Neural cell (in vitro differentiated cells): ENCODE measurements around the gene HEATR5A. TPM values are rescaled to one million over a fixed set of nuclear protein-coding genes. Genes with fewer than 3 reads are reported as not detected.

Source experiments
- H2AFZ ChIP-seq: fragments of 200-600, 300-800 bp; sonication (generic), shearing (Covaris generic); 2 replicates; pipeline ENCODE4 v1.6.0; 2014; ENCODE audit warnings: low read depth, mild to moderate bottlenecking, antibody characterized with exemption, low read length, moderate library complexity
- H3F3A ChIP-seq: fragments of 200-600 bp; shearing (Covaris generic); 2 replicates; pipeline ENCODE4 v1.6.1; 2016; ENCODE audit warnings: mild to moderate bottlenecking, moderate library complexity, mixed read lengths, antibody characterized with exemption, low read length; ENCODE audit not compliant: insufficient read depth, poor library complexity, severe bottlenecking
- H3K27ac ChIP-seq: fragments of 200-600, 300-800 bp; sonication (generic), shearing (Covaris generic); 2 replicates; pipeline ENCODE4 v1.5.1; 2014; ENCODE audit warnings: mild to moderate bottlenecking, low read length, moderate library complexity
- H3K27me3 ChIP-seq: fragments of 300-800, 200-600 bp; sonication (generic), shearing (Covaris generic); 2 replicates; pipeline ENCODE4 v1.6.0; 2014; ENCODE audit warnings: mild to moderate bottlenecking, low read depth, low read length, moderate library complexity; ENCODE audit not compliant: insufficient read depth
- H3K36me3 ChIP-seq: fragments of 300-800, 200-600 bp; sonication (generic), shearing (Covaris generic); 2 replicates; pipeline ENCODE4 v1.5.1; 2014; ENCODE audit warnings: mild to moderate bottlenecking, antibody characterized with exemption, low read length, moderate library complexity; ENCODE audit not compliant: insufficient read depth
- H3K4me2 ChIP-seq: fragments of 300-800, 200-600 bp; sonication (generic), shearing (Covaris generic); 2 replicates; pipeline ENCODE4 v1.6.0; 2014; ENCODE audit warnings: mild to moderate bottlenecking, low read length
- H3K4me3 ChIP-seq: fragments of 300-800, 200-600 bp; sonication (generic), shearing (Covaris generic); 2 replicates; pipeline ENCODE4 v1.5.1; 2014; ENCODE audit warnings: mild to moderate bottlenecking, low read length, moderate library complexity
- H3K79me2 ChIP-seq: fragments of 200-600 bp; shearing (Covaris generic); replicated peaks from 2 replicates; pipeline ENCODE4 v1.6.0; 2014; ENCODE audit warnings: mild to moderate bottlenecking, low read length, moderate library complexity; ENCODE audit not compliant: insufficient read depth
- H3K9ac ChIP-seq: fragments of 300-800, 200-600 bp; sonication (generic), shearing (Covaris generic); 2 replicates; pipeline ENCODE4 v1.6.1; 2016; ENCODE audit warnings: mild to moderate bottlenecking, low read length, mixed read lengths
- H3K9me2 ChIP-seq: fragments of 200-600 bp; shearing (Covaris generic); 2 replicates; pipeline ENCODE4 v1.6.1; 2016; ENCODE audit warnings: mild to moderate bottlenecking, low read length, mixed read lengths; ENCODE audit not compliant: insufficient read depth
- H3K9me3 ChIP-seq: fragments of 200-600, 300-800 bp; sonication (generic), shearing (Covaris generic); 2 replicates; pipeline ENCODE4 v1.6.1; 2016; ENCODE audit warnings: mild to moderate bottlenecking, mixed run types, low read length, moderate library complexity, mixed read lengths
- H4K20me1 ChIP-seq: fragments of 200-600 bp; shearing (Covaris generic); 2 replicates; pipeline ENCODE4 v1.6.1; 2016; ENCODE audit warnings: mild to moderate bottlenecking, mixed run types; ENCODE audit not compliant: insufficient read depth
- CTCF ChIP-seq: fragments of 450-650 bp; IDR thresholded peaks from 2 replicates; pipeline ENCODE4 v1.5.1; 2014; ENCODE audit warnings: antibody characterized with exemption, mild to moderate bottlenecking, moderate library complexity; ENCODE audit not compliant: poor library complexity, severe bottlenecking
- EP300 ChIP-seq: fragments of 450-650 bp; conservative IDR thresholded peaks from 2 replicates; pipeline ENCODE4 v1.6.1; 2014; ENCODE audit warnings: antibody characterized with exemption, mild to moderate bottlenecking, moderate library complexity; ENCODE audit not compliant: poor library complexity, severe bottlenecking
- EZH2 ChIP-seq: fragments of 200-600, 300-800 bp; shearing (Covaris generic), sonication (generic); IDR thresholded peaks from 2 replicates; pipeline ENCODE4 v1.6.1; 2014; ENCODE audit warnings: antibody characterized with exemption, low read length, borderline replicate concordance, mild to moderate bottlenecking; ENCODE audit not compliant: insufficient read depth, poor library complexity, severe bottlenecking
- MXI1 ChIP-seq: fragments of 450-650 bp; conservative IDR thresholded peaks from 2 replicates; pipeline ENCODE4 v1.6.1; 2014; ENCODE audit warnings: antibody characterized with exemption, mild to moderate bottlenecking; ENCODE audit not compliant: poor library complexity, severe bottlenecking
- POLR2AphosphoS5 ChIP-seq: IDR thresholded peaks from 2 replicates; pipeline ENCODE4 v1.6.1; 2012
- RAD21 ChIP-seq: fragments of 450-650 bp; conservative IDR thresholded peaks from 2 replicates; pipeline ENCODE4 v1.6.1; 2014; ENCODE audit warnings: antibody characterized with exemption, mild to moderate bottlenecking, moderate library complexity
- REST ChIP-seq: IDR thresholded peaks from 2 replicates; pipeline ENCODE4 v1.6.1; 2012; ENCODE audit warnings: borderline replicate concordance
- SMC3 ChIP-seq: fragments of 450-650 bp; conservative IDR thresholded peaks from 2 replicates; pipeline ENCODE4 v1.6.1; 2014; ENCODE audit warnings: antibody characterized with exemption, mild to moderate bottlenecking, moderate library complexity; ENCODE audit not compliant: poor library complexity
- TAF1 ChIP-seq: IDR thresholded peaks from 2 replicates; pipeline ENCODE4 v1.6.1; 2012; ENCODE audit warnings: low read depth
- polyA plus RNA-seq: library from polyadenylated mRNA; depleted of rRNA; stranded (reverse); fragments of >200 nt; gene quantifications from 2 replicates; pipeline ENCODE4 v1.2.3, GENCODE V29; 2014

Gene HEATR5A
- polyA plus RNA-seq, 1 donor from 2014 or later = 5.2 TPM

DNA sequence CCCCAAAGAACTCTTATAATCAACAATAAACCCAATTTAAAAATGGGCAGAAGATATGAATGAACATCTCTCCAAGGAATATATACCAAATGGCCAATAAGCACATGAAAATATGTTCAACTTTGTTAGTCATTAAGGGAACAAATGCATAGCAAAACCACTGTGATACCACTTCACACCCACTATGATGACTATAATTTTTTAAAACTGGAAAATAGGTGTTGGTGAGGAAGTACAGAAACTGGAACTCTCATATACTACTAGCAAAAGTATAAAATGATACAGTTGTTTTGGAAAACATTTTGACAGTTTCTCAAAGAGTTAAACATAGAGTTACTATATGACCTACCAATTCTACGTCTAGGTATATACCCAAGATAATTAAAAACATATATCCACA lies 9.4 kb upstream of the HEATR5A start:
- Histone ChIP-seq H3K27me3 (no peaks in the 10 kb centered on the region), H3K36me3 (no peaks in the 10 kb centered on the region), H2AFZ (no peak overlapping the region), H3K9me3 (no peaks in the 10 kb centered on the region), H3K9me2 (no peaks in the 10 kb centered on the region), H3K79me2 (no peaks in the 10 kb centered on the region), H3K4me3 (no peak overlapping the region), H3F3A (no peaks in the 10 kb centered on the region), H3K27ac (no peak overlapping the region), H3K4me2 (no peak overlapping the region), H3K9ac (no peak overlapping the region), H4K20me1 (no peaks in the 10 kb centered on the region)
- no peak for TF ChIP-seq REST
- TF ChIP-seq TAF1 = no peak
- no peak for TF ChIP-seq SMC3
- no peak for TF ChIP-seq CTCF

GRCh38 chr14:31428011-31428410 lies 7.7 kb upstream of the HEATR5A start:
- no peaks in the 10 kb centered on the region for H3K27me3 ChIP-seq
- TF ChIP-seq POLR2AphosphoS5 = no peak
- TF ChIP-seq TAF1 = no peak
- TF ChIP-seq MXI1 = no peak
- no peak for TF ChIP-seq CTCF
- TF ChIP-seq EZH2 = no peak
- no peak for TF ChIP-seq RAD21
- no peak for TF ChIP-seq EP300
- TF ChIP-seq SMC3 = no peak
- no peak for TF ChIP-seq REST
- H3F3A ChIP-seq = no peaks in the 10 kb centered on the region
- no peak overlapping the region for H2AFZ ChIP-seq
- no peak overlapping the region for H3K4me2 ChIP-seq
- no peaks in the 10 kb centered on the region for H3K79me2 ChIP-seq
- H4K20me1 ChIP-seq = no peaks in the 10 kb centered on the region
- H3K4me3 ChIP-seq = no peak overlapping the region
- H3K9ac ChIP-seq = no peak overlapping the region
- H3K9me3 ChIP-seq = no peaks in the 10 kb centered on the region
- H3K9me2 ChIP-seq = no peaks in the 10 kb centered on the region
- H3K27ac ChIP-seq = no peak overlapping the region
- no peaks in the 10 kb centered on the region for H3K36me3 ChIP-seq
